ENCODE measurements around the gene C19orf18.
"Not testable (repeated sequence)": the region's sequence is repeated elsewhere in the genome, so short reads cannot be mapped to it uniquely, and the experiment has no call there.

The C19orf18 gene

DNA sequence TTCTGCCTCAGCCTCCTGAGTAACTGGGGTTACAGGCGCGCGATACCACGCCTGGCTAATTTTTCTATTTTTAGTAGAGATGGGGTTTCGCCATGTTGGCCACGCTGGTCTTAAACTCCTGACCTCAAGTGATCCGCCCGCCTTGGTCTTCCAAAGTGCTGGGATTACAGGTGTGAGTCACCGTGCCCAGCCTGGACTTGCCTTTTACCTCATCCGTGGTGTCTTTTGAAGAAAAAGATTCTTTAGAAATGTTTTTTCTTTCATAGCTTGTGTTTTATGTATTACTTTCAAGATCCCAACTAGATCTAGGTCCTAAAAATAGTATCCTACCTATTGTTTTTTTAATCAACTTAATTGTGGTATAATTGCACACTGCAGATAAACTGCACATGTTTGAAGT lies 34.5 kb upstream of the C19orf18 start:
- H2BK12ac ChIP-seq (ENCODE audit: low read length); H3K4me2 ChIP-seq (ENCODE audit: insufficient read depth, low read length, poor library complexity, severe bottlenecking); H2BK5ac ChIP-seq (ENCODE audit: low read length); H3K27me3 ChIP-seq (ENCODE audit: control insufficient read depth in 3 of 3, insufficient read depth in 3 of 3, low read depth in 1 of 3, low read length in 3 of 3); H3K14ac ChIP-seq (ENCODE audit: low read length); H4K8ac ChIP-seq (ENCODE audit: low read depth, low read length); H3K4ac ChIP-seq (ENCODE audit: low read length); DNase-seq (ENCODE audit: low spot score); H2BK120ac ChIP-seq (ENCODE audit: low read depth, low read length); H3K79me1 ChIP-seq (ENCODE audit: low read depth, low read length); H3K4me1 ChIP-seq (ENCODE audit: control insufficient read depth in 2 of 2, insufficient read depth in 1 of 2, low read depth in 1 of 2, low read length in 2 of 2); H3K9ac ChIP-seq (ENCODE audit: low read depth, low read length, poor library complexity); H2AK5ac ChIP-seq (ENCODE audit: low read depth, low read length); H3K4me3 ChIP-seq (ENCODE audit: low read length in 2 of 2); H2AFZ ChIP-seq (ENCODE audit: low read length); H2BK15ac ChIP-seq (ENCODE audit: low read length); H3K18ac ChIP-seq (ENCODE audit: low read length); H4K91ac ChIP-seq (ENCODE audit: low read depth, low read length, poor library complexity); H3K23ac ChIP-seq (ENCODE audit: low read depth, low read length, poor library complexity); H3K27ac ChIP-seq (replicated peaks; ENCODE audit: low read length): not testable (repeated sequence)
- Histone ChIP-seq H3K9me3 (replicated peaks in 1 of 2; ENCODE audit: control insufficient read depth in 2 of 2, insufficient read depth in 1 of 2, low read depth in 1 of 2, low read length in 2 of 2) (peaks cover 49 to 90% of the 10 kb centered on the region in 2 donors), H3K36me3 (replicated peaks in 1 of 2; ENCODE audit: control insufficient read depth in 2 of 2, insufficient read depth in 2 of 2, low read length in 2 of 2) (peaks cover 29 to 48% of the 10 kb centered on the region in 2 donors)
- WGBS, 2 donors (ENCODE audit: extremely low coverage in 2 of 2, insufficient read length in 2 of 2, insufficient replicate concordance in 1 of 2) = no CpG with 5 or more reads among the region's 10 CpGs

DNA sequence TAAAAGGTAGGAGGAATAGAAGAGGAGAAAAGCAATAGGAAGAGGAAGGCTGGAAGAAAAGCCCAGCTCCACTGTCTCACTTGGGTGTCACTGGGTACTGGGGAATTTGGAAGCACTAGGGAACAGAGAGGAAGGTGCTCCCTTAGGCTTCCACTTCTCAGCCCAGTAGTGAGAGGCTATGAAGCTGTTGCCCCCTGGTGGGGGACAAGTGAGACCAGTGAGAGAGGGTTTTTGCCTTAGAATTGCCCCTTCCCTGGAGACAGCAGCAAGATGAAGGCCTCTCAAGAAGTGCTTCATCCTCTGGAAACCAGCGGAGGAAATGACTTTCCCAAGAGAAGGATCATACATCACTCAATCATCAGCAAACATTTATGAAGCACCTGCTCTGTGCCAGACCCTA lies 33.0 kb upstream of the C19orf18 start:
- H3K36me3 ChIP-seq (replicated peaks in 1 of 2; ENCODE audit: control insufficient read depth in 2 of 2, insufficient read depth in 2 of 2, low read length in 2 of 2) = peaks cover 19 to 52% of the 10 kb centered on the region in 2 donors
- no peak overlapping the region for H2BK12ac ChIP-seq (ENCODE audit: low read length)
- peaks cover 0 to 2% of the 10 kb centered on the region in 2 donors for H3K4me1 ChIP-seq (ENCODE audit: control insufficient read depth in 2 of 2, insufficient read depth in 1 of 2, low read depth in 1 of 2, low read length in 2 of 2)
- no peak overlapping the region for H2AFZ ChIP-seq (ENCODE audit: low read length)
- H3K4me2 ChIP-seq (ENCODE audit: insufficient read depth, low read length, poor library complexity, severe bottlenecking) = no peak overlapping the region
- no peak overlapping the region for H3K9ac ChIP-seq (ENCODE audit: low read depth, low read length, poor library complexity)
- no CpG with 5 or more reads among the region's 1 CpG for WGBS, 2 donors (ENCODE audit: extremely low coverage in 2 of 2, insufficient read length in 2 of 2, insufficient replicate concordance in 1 of 2)
- H3K18ac ChIP-seq (ENCODE audit: low read length) = no peak overlapping the region
- no peak overlapping the region for H3K23ac ChIP-seq (ENCODE audit: low read depth, low read length, poor library complexity)
- no peak overlapping the region for H4K91ac ChIP-seq (ENCODE audit: low read depth, low read length, poor library complexity)
- no peak for DNase-seq (ENCODE audit: low spot score)
- no peak overlapping the region for H3K4ac ChIP-seq (ENCODE audit: low read length)
- no peak overlapping the region for H4K8ac ChIP-seq (ENCODE audit: low read depth, low read length)
- peaks cover 42 to 83% of the 10 kb centered on the region in 2 donors for H3K9me3 ChIP-seq (replicated peaks in 1 of 2; ENCODE audit: control insufficient read depth in 2 of 2, insufficient read depth in 1 of 2, low read depth in 1 of 2, low read length in 2 of 2)
- no peak overlapping the region for H2BK15ac ChIP-seq (ENCODE audit: low read length)
- H2BK5ac ChIP-seq (ENCODE audit: low read length) = no peak overlapping the region
- no peak overlapping the region for H3K4me3 ChIP-seq (ENCODE audit: low read length in 2 of 2)
- no peak overlapping the region for H3K27ac ChIP-seq (replicated peaks; ENCODE audit: low read length)
- H2AK5ac ChIP-seq (ENCODE audit: low read depth, low read length) = no peak overlapping the region
- H3K79me1 ChIP-seq (ENCODE audit: low read depth, low read length) = peaks cover 3% of the 10 kb centered on the region
- no peak overlapping the region for H3K14ac ChIP-seq (ENCODE audit: low read length)
- H3K27me3 ChIP-seq (ENCODE audit: control insufficient read depth in 3 of 3, insufficient read depth in 3 of 3, low read depth in 1 of 3, low read length in 3 of 3) = no peaks in the 10 kb centered on the region
- H2BK120ac ChIP-seq (ENCODE audit: low read depth, low read length) = no peak overlapping the region

DNA sequence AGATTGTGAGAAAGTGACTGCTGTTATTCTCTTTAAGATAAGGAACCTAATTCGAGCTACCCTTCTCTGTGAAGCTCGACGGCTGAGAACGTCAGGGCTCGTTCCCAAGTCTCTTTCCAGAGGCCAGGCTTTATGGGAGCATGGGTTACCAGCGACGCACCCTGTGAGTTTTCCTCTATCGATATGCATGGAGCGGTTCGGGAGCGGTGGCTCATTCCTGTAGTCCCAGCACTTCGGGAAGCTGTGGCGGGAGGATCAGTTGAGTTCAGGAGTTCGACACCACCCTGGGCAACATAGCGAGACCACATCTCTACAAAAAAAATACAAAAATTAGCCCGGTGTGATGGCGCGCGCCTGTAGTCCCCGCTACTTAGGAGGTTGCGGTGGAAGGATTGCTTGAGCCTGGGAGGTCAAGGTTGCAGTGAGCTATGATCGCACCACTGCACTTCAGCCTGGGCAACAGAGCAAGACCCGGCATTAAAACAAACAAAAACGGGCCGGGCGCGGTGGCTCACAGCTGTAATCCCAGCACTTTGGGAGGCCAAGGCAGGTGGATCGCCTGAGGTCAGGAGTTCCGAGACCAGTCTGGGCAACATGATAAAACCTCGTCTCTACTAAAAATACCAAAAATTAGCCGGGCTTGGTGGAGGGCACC lies 29.0 kb upstream of the C19orf18 start:
- Histone ChIP-seq H2BK15ac (ENCODE audit: low read length) (peak overlapping the region; percentile 71), H3K18ac (ENCODE audit: low read length) (peak overlapping the region; percentile 89), H3K4me2 (ENCODE audit: insufficient read depth, low read length, poor library complexity, severe bottlenecking) (peak overlapping the region; percentile 77), H4K91ac (ENCODE audit: low read depth, low read length, poor library complexity) (no peak overlapping the region), H2BK5ac (ENCODE audit: low read length) (peak overlapping the region; percentile 71), H3K9ac (ENCODE audit: low read depth, low read length, poor library complexity) (peak overlapping the region; percentile 73), H2AK5ac (ENCODE audit: low read depth, low read length) (peak overlapping the region; percentile 32), H2AFZ (ENCODE audit: low read length) (peak overlapping the region; percentile 94), H2BK12ac (ENCODE audit: low read length) (no peak overlapping the region), H3K79me1 (ENCODE audit: low read depth, low read length) (peaks cover 12% of the 10 kb centered on the region), H3K9me3 (replicated peaks in 1 of 2; ENCODE audit: control insufficient read depth in 2 of 2, insufficient read depth in 1 of 2, low read depth in 1 of 2, low read length in 2 of 2) (peaks cover 49 to 86% of the 10 kb centered on the region in 2 donors), H3K4ac (ENCODE audit: low read length) (no peak overlapping the region), H3K27me3 (ENCODE audit: control insufficient read depth in 3 of 3, insufficient read depth in 3 of 3, low read depth in 1 of 3, low read length in 3 of 3) (no peaks in the 10 kb centered on the region), H3K27ac (replicated peaks; ENCODE audit: low read length) (no peak overlapping the region), H2BK120ac (ENCODE audit: low read depth, low read length) (no peak overlapping the region), H3K4me1 (ENCODE audit: control insufficient read depth in 2 of 2, insufficient read depth in 1 of 2, low read depth in 1 of 2, low read length in 2 of 2) (peaks cover 4% of the 10 kb centered on the region in 2 donors), H4K8ac (ENCODE audit: low read depth, low read length) (no peak overlapping the region), H3K36me3 (replicated peaks in 1 of 2; ENCODE audit: control insufficient read depth in 2 of 2, insufficient read depth in 2 of 2, low read length in 2 of 2) (peaks cover 40 to 74% of the 10 kb centered on the region in 2 donors), H3K23ac (ENCODE audit: low read depth, low read length, poor library complexity) (no peak overlapping the region), H3K4me3 (ENCODE audit: low read length in 2 of 2) (peak overlapping the region; percentile 88 to 96), H3K14ac (ENCODE audit: low read length) (peak overlapping the region; percentile 63)
- WGBS, 2 donors (ENCODE audit: extremely low coverage in 2 of 2, insufficient read length in 2 of 2, insufficient replicate concordance in 1 of 2) = no CpG with 5 or more reads among the region's 31 CpGs
- DNase-seq (ENCODE audit: low spot score) = no peak

DNA sequence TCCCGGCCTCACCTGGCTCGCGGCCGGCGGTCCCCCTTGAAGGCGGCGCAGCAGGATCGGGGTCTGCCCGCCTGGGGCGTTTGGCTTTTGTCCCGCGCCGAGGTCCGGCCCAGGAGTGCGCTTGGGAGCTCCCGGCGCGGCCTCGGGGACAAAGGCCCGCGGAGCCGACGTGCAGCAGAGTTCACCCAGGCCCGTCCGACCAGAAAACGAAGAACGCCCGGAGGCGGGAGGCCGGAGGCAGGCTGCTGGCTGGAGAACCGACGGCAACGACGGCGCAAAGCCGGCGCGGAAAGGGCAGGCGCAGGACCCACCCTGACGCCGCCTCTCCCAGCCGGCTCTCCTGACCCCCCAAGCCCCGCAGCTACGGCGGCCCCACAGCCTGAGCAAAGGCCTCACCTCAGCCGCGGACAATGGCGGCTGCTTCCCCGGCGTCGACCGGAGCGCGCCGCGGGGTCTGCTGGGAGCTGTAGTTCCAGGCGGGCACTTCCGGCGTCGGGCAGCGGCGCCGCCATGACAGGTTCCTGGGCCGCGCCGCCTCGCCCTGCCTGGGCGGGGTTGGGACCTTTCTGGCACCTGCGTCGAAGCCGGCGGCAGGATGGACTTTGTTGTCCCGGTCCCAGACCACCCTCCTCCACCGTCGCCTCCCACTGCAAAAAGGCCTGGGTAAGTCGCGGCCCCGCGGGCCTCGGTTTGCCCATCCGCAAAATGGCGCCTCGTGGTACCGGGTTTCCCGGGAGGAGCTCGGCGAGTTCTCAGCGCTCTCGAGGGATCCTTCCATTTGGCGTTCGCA lies 28.2 kb upstream of the C19orf18 start, which contains the start of gene ZNF606:
Gene ZNF606, minus strand, starts transcription at position 437 of the 790 bp plus-strand sequence. CDS start 1,501 bp downstream, outside the sequence.
- WGBS, 2 donors (ENCODE audit: extremely low coverage in 2 of 2, insufficient read length in 2 of 2, insufficient replicate concordance in 1 of 2) = no CpG with 5 or more reads among the region's 91 CpGs
- Histone ChIP-seq H3K18ac (ENCODE audit: low read length) (peak within 1 kb of the TSS; percentile 97), H2BK12ac (ENCODE audit: low read length) (no peak within 1 kb of the TSS), H2BK5ac (ENCODE audit: low read length) (peak within 1 kb of the TSS; percentile 71), H3K36me3 (replicated peaks in 1 of 2; ENCODE audit: control insufficient read depth in 2 of 2, insufficient read depth in 2 of 2, low read length in 2 of 2) (peaks cover 43 to 80% of the 10 kb centered on the region in 2 donors), H3K4me1 (ENCODE audit: control insufficient read depth in 2 of 2, insufficient read depth in 1 of 2, low read depth in 1 of 2, low read length in 2 of 2) (peaks cover 4% of the 10 kb centered on the region in 2 donors), H3K27me3 (ENCODE audit: control insufficient read depth in 3 of 3, insufficient read depth in 3 of 3, low read depth in 1 of 3, low read length in 3 of 3) (no peaks in the 10 kb centered on the region), H2BK120ac (ENCODE audit: low read depth, low read length) (peak within 1 kb of the TSS; percentile 18), H3K4me2 (ENCODE audit: insufficient read depth, low read length, poor library complexity, severe bottlenecking) (peak within 1 kb of the TSS; percentile 77), H3K79me1 (ENCODE audit: low read depth, low read length) (peaks cover 12% of the 10 kb centered on the region), H3K23ac (ENCODE audit: low read depth, low read length, poor library complexity) (peak within 1 kb of the TSS; percentile 87), H4K8ac (ENCODE audit: low read depth, low read length) (peak within 1 kb of the TSS; percentile 84), H3K4me3 (ENCODE audit: low read length in 2 of 2) (peak within 1 kb of the TSS; percentile 88 to 96), H3K9ac (ENCODE audit: low read depth, low read length, poor library complexity) (peak within 1 kb of the TSS; percentile 93), H3K4ac (ENCODE audit: low read length) (peak within 1 kb of the TSS; percentile 81), H3K27ac (replicated peaks; ENCODE audit: low read length) (peak within 1 kb of the TSS; percentile 77), H3K14ac (ENCODE audit: low read length) (peak within 1 kb of the TSS; percentile 77), H2BK15ac (ENCODE audit: low read length) (peak within 1 kb of the TSS; percentile 71), H2AK5ac (ENCODE audit: low read depth, low read length) (peak within 1 kb of the TSS; percentile 95), H3K9me3 (replicated peaks in 1 of 2; ENCODE audit: control insufficient read depth in 2 of 2, insufficient read depth in 1 of 2, low read depth in 1 of 2, low read length in 2 of 2) (peaks cover 50 to 87% of the 10 kb centered on the region in 2 donors), H2AFZ (ENCODE audit: low read length) (peak within 1 kb of the TSS; percentile 94), H4K91ac (ENCODE audit: low read depth, low read length, poor library complexity) (peak within 1 kb of the TSS; percentile 38)
- peak; percentile 85 for DNase-seq (ENCODE audit: low spot score)
